ENCODE data around the gene DHX35. TPM values are rescaled to one million over a fixed set of nuclear protein-coding genes. Genes with fewer than 3 reads are reported as not detected.

The DHX35 gene
- total RNA-seq, 4 donors from 2014 or later: 15.5 to 75.9 (median 17.7) TPM

- Histone ChIP-seq H3K9me3 (no peaks in the 10 kb centered on the region), H3K27me3 (no peaks in the 10 kb centered on the region), H3K4me1 (peaks cover 19 to 53% (median 31%) of the 10 kb centered on the region in 4 donors), H3K27ac (peak overlapping the region; percentile 51 to 73 (median 62)), H3K36me3 (peaks cover 0 to 3% (median 0%) of the 10 kb centered on the region in 4 donors), H3K4me3 (no peak overlapping the region)
- in situ Hi-C loops (cut with MboI; ENCODE audit: low pct_ligation_motif_present in 1 of 4, low pct_unique_long_range_greater_than_20kb in 1 of 4, low sequenced_read_pairs in 3 of 4): no loop called here
- WGBS, 2 donors (ENCODE audit: low coverage in 1 of 2): 43 to 66% methylated on average over 1 to 2 of the region's 2 CpGs
- intact Hi-C loops (cut with DNase I; ENCODE audit: low total_unique reads): no loop called here
- DNase-seq: no peak
- TF ChIP-seq POLR2AphosphoS5 (IDR thresholded peaks at IDR 0.05) (peak in 2 of 3 donors; percentile 73 to 77), CTCF (IDR thresholded peaks at IDR 0.05) (peak in 1 of 5 experiments; percentile 4), EP300 (IDR thresholded peaks at IDR 0.05; ENCODE audit: low read depth) (no peak)
Observed at GRCh38 chr20:38986663-38987062, 24.5 kb downstream of the DHX35 start.

GRCh38 chr20:38987777-38988176, 25.6 kb downstream of the DHX35 start:
- intact Hi-C loops (cut with DNase I; ENCODE audit: low total_unique reads): no loop called here
- no peaks in the 10 kb centered on the region for H3K27me3 ChIP-seq
- no peak overlapping the region for H3K4me3 ChIP-seq
- H3K27ac ChIP-seq: peak overlapping the region in 1 of 4 donors; percentile 73
- 67 to 83% methylated on average over 3 to 4 of the region's 4 CpGs for WGBS, 2 donors (ENCODE audit: low coverage in 1 of 2)
- DNase-seq: no peak
- TF ChIP-seq CTCF (IDR thresholded peaks at IDR 0.05): no peak
- TF ChIP-seq EP300 (IDR thresholded peaks at IDR 0.05; ENCODE audit: low read depth): no peak
- TF ChIP-seq POLR2A (IDR thresholded peaks at IDR 0.05): no peak
- no peak for TF ChIP-seq POLR2AphosphoS5 (IDR thresholded peaks at IDR 0.05)
- H3K4me1 ChIP-seq: peaks cover 19 to 44% (median 23%) of the 10 kb centered on the region in 4 donors
- no peaks in the 10 kb centered on the region for H3K9me3 ChIP-seq
- in situ Hi-C loops (cut with MboI; ENCODE audit: low pct_ligation_motif_present in 1 of 4, low pct_unique_long_range_greater_than_20kb in 1 of 4, low sequenced_read_pairs in 3 of 4): no loop called here
- H3K36me3 ChIP-seq: peaks cover 0 to 3% (median 0%) of the 10 kb centered on the region in 4 donors

GRCh38 chr20:38990728-38991127, 28.6 kb downstream of the DHX35 start:
- no peak for DNase-seq
- Histone ChIP-seq H3K4me3 (no peak overlapping the region), H3K9me3 (no peaks in the 10 kb centered on the region), H3K36me3 (peaks cover 0 to 6% (median under 1%) of the 10 kb centered on the region in 4 donors), H3K27me3 (no peaks in the 10 kb centered on the region), H3K4me1 (peaks cover 11 to 20% (median 13%) of the 10 kb centered on the region in 4 donors), H3K27ac (no peak overlapping the region)
- 75 to 97% methylated on average over 1 of the region's 1 CpG for WGBS, 2 donors (ENCODE audit: low coverage in 1 of 2)
- in situ Hi-C loops (cut with MboI; ENCODE audit: low pct_ligation_motif_present in 1 of 4, low pct_unique_long_range_greater_than_20kb in 1 of 4, low sequenced_read_pairs in 3 of 4) (no loop called here), intact Hi-C loops (cut with DNase I; ENCODE audit: low total_unique reads) (no loop called here)
- TF ChIP-seq POLR2A (IDR thresholded peaks at IDR 0.05) (no peak), POLR2AphosphoS5 (IDR thresholded peaks at IDR 0.05) (no peak), CTCF (IDR thresholded peaks at IDR 0.05) (no peak), EP300 (IDR thresholded peaks at IDR 0.05; ENCODE audit: low read depth) (no peak)

GRCh38 chr20:38991814-38992704, 29.9 kb downstream of the DHX35 start:
- no peak for DNase-seq
- in situ Hi-C loops (cut with MboI; ENCODE audit: low pct_ligation_motif_present in 1 of 4, low pct_unique_long_range_greater_than_20kb in 1 of 4, low sequenced_read_pairs in 3 of 4) (no loop called here), intact Hi-C loops (cut with DNase I; ENCODE audit: low total_unique reads) (no loop called here)
- Histone ChIP-seq H3K27ac (no peak overlapping the region), H3K4me3 (no peak overlapping the region), H3K27me3 (no peaks in the 10 kb centered on the region), H3K9me3 (no peaks in the 10 kb centered on the region), H3K4me1 (peaks cover 0 to 6% (median 2%) of the 10 kb centered on the region in 4 donors), H3K36me3 (peaks cover 0 to 15% (median 5%) of the 10 kb centered on the region in 4 donors)
- TF ChIP-seq POLR2A (IDR thresholded peaks at IDR 0.05) (no peak), EP300 (IDR thresholded peaks at IDR 0.05; ENCODE audit: low read depth) (no peak), POLR2AphosphoS5 (IDR thresholded peaks at IDR 0.05) (no peak), CTCF (IDR thresholded peaks at IDR 0.05) (no peak)
- 70 to 72% methylated on average over 5 of the region's 5 CpGs for WGBS, 2 donors (ENCODE audit: low coverage in 1 of 2)
